PC-9 (cell line): Measurements from ENCODE around the gene PHB1. TPM values are rescaled to one million over a fixed set of nuclear protein-coding genes. Genes with fewer than 3 reads are reported as not detected.

Source experiments
- BruUV-seq: library from RNA; stranded (reverse); fragments of 400-500 nt; replicated peaks from 2 replicates; lab custom pipeline; 2021; lab: Mats Ljungman, UMichigan
- CTCF ChIA-PET: fragments of 300-600 bp; sonication (Branson Sonifier 250); formaldehyde crosslinking; loops from one replicate; lab custom pipeline; 2022; ENCODE audit warnings: antibody characterized with exemption; lab: Charles Lee
- POLR2A ChIA-PET: fragments of 300-600 bp; sonication (Branson Sonifier 250); formaldehyde crosslinking; loops from one replicate; lab custom pipeline; 2022; ENCODE audit warnings: antibody characterized with exemption; ENCODE audit not compliant: unreplicated experiment; lab: Charles Lee
- DNase-seq, 2 experiments: peaks; one replicate each; pipeline versions ENCODE4 v3.0.0 to v3.0.0-alpha.2; 2015 to 2022; ENCODE audit warnings: mixed read lengths in 1 of 2
- H2AFZ ChIP-seq: fragments of 200-600 bp; sonication (generic); 2 replicates; pipeline ENCODE4 v1.8.1; 2017; ENCODE audit warnings: antibody characterized with exemption
- H3F3A ChIP-seq: fragments of 200-600 bp; sonication (generic); 2 replicates; pipeline ENCODE4 v1.8.1; 2017; ENCODE audit warnings: antibody characterized with exemption, mild to moderate bottlenecking, low read depth; ENCODE audit not compliant: insufficient read depth
- H3K27ac ChIP-seq: fragments of 200-600 bp; sonication (generic); 2 replicates; pipeline ENCODE4 v1.6.1; 2016; ENCODE audit warnings: mixed run types
- H3K27me3 ChIP-seq: fragments of 200-600 bp; sonication (generic); 2 replicates; pipeline ENCODE4 v1.6.1; 2016; ENCODE audit warnings: low read depth, mixed run types; ENCODE audit not compliant: insufficient read depth
- H3K36me3 ChIP-seq: fragments of 200-600 bp; sonication (generic); 2 replicates; pipeline ENCODE4 v1.6.1; 2016; ENCODE audit warnings: low read depth, mixed run types
- H3K4me1 ChIP-seq: fragments of 200-600 bp; sonication (generic); replicated peaks from 2 replicates; pipeline ENCODE4 v1.6.1; 2016; ENCODE audit warnings: mixed run types; ENCODE audit not compliant: insufficient read depth
- H3K4me2 ChIP-seq: fragments of 200-600 bp; sonication (generic); 2 replicates; pipeline ENCODE4 v1.6.1; 2017; ENCODE audit warnings: mixed run types
- H3K4me3 ChIP-seq: fragments of 200-600 bp; sonication (generic); 2 replicates; pipeline ENCODE4 v1.6.1; 2016; ENCODE audit warnings: mixed run types
- H3K79me2 ChIP-seq: fragments of 200-600 bp; sonication (generic); 2 replicates; pipeline ENCODE4 v1.6.1; 2017; ENCODE audit warnings: low read depth, mixed run types
- H3K9me2 ChIP-seq: fragments of 200-600 bp; sonication (generic); 2 replicates; pipeline ENCODE4 v1.8.1; 2017; ENCODE audit warnings: mild to moderate bottlenecking; ENCODE audit not compliant: insufficient read depth
- H3K9me3 ChIP-seq: fragments of 200-600 bp; sonication (generic); 2 replicates; pipeline ENCODE4 v1.8.1; 2016; ENCODE audit warnings: low read depth; ENCODE audit not compliant: insufficient read depth
- H4K20me1 ChIP-seq: fragments of 200-600 bp; sonication (generic); 2 replicates; pipeline ENCODE4 v1.8.1; 2017; ENCODE audit not compliant: insufficient read depth
- CTCF ChIP-seq: fragments of 200-600 bp; sonication (generic); conservative IDR thresholded peaks from 2 replicates; pipeline ENCODE4 v1.6.1; 2017; ENCODE audit warnings: mixed run types, antibody characterized with exemption, mild to moderate bottlenecking, moderate library complexity
- EZH2 ChIP-seq: fragments of 200-600 bp; sonication (generic); IDR thresholded peaks from 2 replicates; pipeline ENCODE4 v1.8.0; 2017; ENCODE audit warnings: antibody characterized with exemption, low read depth
- intact Hi-C: fragments of 100-400 bp; cut with micrococcal nuclease; formaldehyde crosslinking; loops from one replicate; pipeline ENCODE4 v1.10.0; 2022; ENCODE audit not compliant: unreplicated experiment
- total RNA-seq: library from RNA; stranded (reverse); gene quantifications from 2 replicates; pipeline ENCODE4 v1.2.3, GENCODE V29; 2021

Gene PHB1
- total RNA-seq, 1 experiment from 2014 or later: 244 TPM

GRCh38 chr17:49384951-49385350, 29.7 kb downstream of the PHB1 start:
- intact Hi-C loops: no loop called here
- no peak overlapping the region for H2AFZ ChIP-seq
- no peaks in the 10 kb centered on the region for H3K9me3 ChIP-seq
- CTCF ChIA-PET: no interaction called here
- H3K36me3 ChIP-seq: no peaks in the 10 kb centered on the region
- POLR2A ChIA-PET: no interaction called here
- H3K4me1 ChIP-seq: peaks cover 10% of the 10 kb centered on the region
- no TSS peak for BruUV-seq
- no peak for DNase-seq
- no peak overlapping the region for H3K27ac ChIP-seq
- peaks cover 2% of the 10 kb centered on the region for H3F3A ChIP-seq
- H3K79me2 ChIP-seq: no peaks in the 10 kb centered on the region
- no peaks in the 10 kb centered on the region for H3K27me3 ChIP-seq
- no peaks in the 10 kb centered on the region for H4K20me1 ChIP-seq
- TF ChIP-seq CTCF (no peak), EZH2 (no peak)
- H3K9me2 ChIP-seq: no peaks in the 10 kb centered on the region
- no peak overlapping the region for H3K4me3 ChIP-seq
- no peak overlapping the region for H3K4me2 ChIP-seq

GRCh38 chr17:49383060-49383459, 31.6 kb downstream of the PHB1 start:
- no TSS peak for BruUV-seq
- Histone ChIP-seq H2AFZ (no peak overlapping the region), H3K36me3 (no peaks in the 10 kb centered on the region), H3K79me2 (no peaks in the 10 kb centered on the region), H3K27me3 (no peaks in the 10 kb centered on the region), H3K4me3 (no peak overlapping the region), H4K20me1 (no peaks in the 10 kb centered on the region), H3K4me2 (no peak overlapping the region), H3K9me3 (peaks cover under 1% of the 10 kb centered on the region; the same call in 1 of the 2 replicates), H3K9me2 (no peaks in the 10 kb centered on the region), H3K4me1 (no peaks in the 10 kb centered on the region), H3K27ac (no peak overlapping the region), H3F3A (no peaks in the 10 kb centered on the region)
- POLR2A ChIA-PET: interaction anchor here (0.6 to 0.7 kb wide), 2 partner anchors 127 to 264 kb away, joined by 6 read pairs; no protein-coding TSS in a partner anchor
- CTCF ChIA-PET: no interaction called here
- intact Hi-C loops: no loop called here
- TF ChIP-seq CTCF (no peak), EZH2 (no peak)
- DNase-seq: no peak

GRCh38 chr17:49382556-49382955, 32.1 kb downstream of the PHB1 start:
- no TSS peak for BruUV-seq
- Histone ChIP-seq H3K9me2 (no peaks in the 10 kb centered on the region), H3K27me3 (no peaks in the 10 kb centered on the region), H3K9me3 (peaks cover 5% of the 10 kb centered on the region; the same call in 1 of the 2 replicates), H3K4me3 (no peak overlapping the region), H3K4me2 (no peak overlapping the region), H3K4me1 (no peaks in the 10 kb centered on the region), H4K20me1 (no peaks in the 10 kb centered on the region), H3K36me3 (no peaks in the 10 kb centered on the region), H3F3A (no peaks in the 10 kb centered on the region), H3K79me2 (no peaks in the 10 kb centered on the region), H3K27ac (no peak overlapping the region), H2AFZ (no peak overlapping the region)
- POLR2A ChIA-PET: interaction anchor here (0.6 kb wide), 1 partner anchor 264 kb away, joined by 6 read pairs; no protein-coding TSS in a partner anchor
- TF ChIP-seq CTCF (no peak), EZH2 (no peak)
- CTCF ChIA-PET: interaction anchor here (0.6 kb wide), 1 partner anchor 346 kb away, joined by 3 read pairs; no protein-coding TSS in a partner anchor
- intact Hi-C loops: no loop called here
- DNase-seq: no peak
